ENCODE results near the gene FNDC3B.

DNA sequence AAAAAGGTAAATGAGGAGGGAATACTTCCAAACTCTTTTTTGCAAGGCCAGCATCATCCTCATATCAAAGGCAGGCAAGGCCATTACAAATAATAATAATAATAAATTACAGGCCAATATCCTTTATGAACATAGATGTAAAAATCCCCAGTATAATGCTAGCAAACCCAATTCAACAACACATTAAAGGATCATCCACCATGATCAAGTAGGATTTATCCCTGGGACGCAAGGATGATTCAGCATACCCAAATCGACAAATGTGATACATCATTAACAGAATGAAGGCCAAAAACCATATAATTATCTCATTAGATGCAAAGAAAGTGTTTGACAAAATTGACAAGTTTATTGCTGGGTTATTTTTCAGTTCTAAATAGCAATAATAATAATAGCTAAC, 355.3 kb downstream of the FNDC3B start:
- TF ChIP-seq RAD21 (IDR thresholded peaks at IDR 0.05 in 1 of 2, conservative IDR thresholded peaks at IDR 0.05 in 1 of 2; ENCODE audit: low read depth in 2 of 2, low read length in 2 of 2): no peak
- no peak for TF ChIP-seq CHD1 (IDR thresholded peaks at IDR 0.05; ENCODE audit: low read depth, low read length)
- TF ChIP-seq, protein P1, sequence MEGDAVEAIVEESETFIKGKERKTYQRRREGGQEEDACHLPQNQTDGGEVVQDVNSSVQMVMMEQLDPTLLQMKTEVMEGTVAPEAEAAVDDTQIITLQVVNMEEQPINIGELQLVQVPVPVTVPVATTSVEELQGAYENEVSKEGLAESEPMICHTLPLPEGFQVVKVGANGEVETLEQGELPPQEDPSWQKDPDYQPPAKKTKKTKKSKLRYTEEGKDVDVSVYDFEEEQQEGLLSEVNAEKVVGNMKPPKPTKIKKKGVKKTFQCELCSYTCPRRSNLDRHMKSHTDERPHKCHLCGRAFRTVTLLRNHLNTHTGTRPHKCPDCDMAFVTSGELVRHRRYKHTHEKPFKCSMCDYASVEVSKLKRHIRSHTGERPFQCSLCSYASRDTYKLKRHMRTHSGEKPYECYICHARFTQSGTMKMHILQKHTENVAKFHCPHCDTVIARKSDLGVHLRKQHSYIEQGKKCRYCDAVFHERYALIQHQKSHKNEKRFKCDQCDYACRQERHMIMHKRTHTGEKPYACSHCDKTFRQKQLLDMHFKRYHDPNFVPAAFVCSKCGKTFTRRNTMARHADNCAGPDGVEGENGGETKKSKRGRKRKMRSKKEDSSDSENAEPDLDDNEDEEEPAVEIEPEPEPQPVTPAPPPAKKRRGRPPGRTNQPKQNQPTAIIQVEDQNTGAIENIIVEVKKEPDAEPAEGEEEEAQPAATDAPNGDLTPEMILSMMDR (IDR thresholded peaks at IDR 0.05; ENCODE audit: control extremely low read depth in 1 of 3, insufficient read depth in 1 of 3, low read depth in 1 of 3, low read length in 3 of 3): no peak
- TF ChIP-seq CHD2 (IDR thresholded peaks at IDR 0.05; ENCODE audit: low read length): no peak
- TF ChIP-seq POLR2AphosphoS5 (IDR thresholded peaks at IDR 0.05; ENCODE audit: low read depth, low read length): no peak
- TF ChIP-seq JUN (IDR thresholded peaks at IDR 0.05; ENCODE audit: low read depth, low read length): no peak
- TF ChIP-seq POLR2A (IDR thresholded peaks at IDR 0.05; ENCODE audit: control extremely low read depth in 1 of 2, low read depth in 2 of 2, low read length in 2 of 2): no peak
- TF ChIP-seq YY1 (IDR thresholded peaks at IDR 0.05; ENCODE audit: low read depth, low read length): no peak
- no peak for TF ChIP-seq BACH1 (IDR thresholded peaks at IDR 0.05; ENCODE audit: low read length)
